ENCODE measurements around the gene GAB1. TPM values are rescaled to one million over a fixed set of nuclear protein-coding genes. Genes with fewer than 3 reads are reported as not detected.

Gene GAB1
- total and polyA plus RNA-seq, 4 donors = 2.4 to 31.3 (median 6.9) TPM

DNA sequence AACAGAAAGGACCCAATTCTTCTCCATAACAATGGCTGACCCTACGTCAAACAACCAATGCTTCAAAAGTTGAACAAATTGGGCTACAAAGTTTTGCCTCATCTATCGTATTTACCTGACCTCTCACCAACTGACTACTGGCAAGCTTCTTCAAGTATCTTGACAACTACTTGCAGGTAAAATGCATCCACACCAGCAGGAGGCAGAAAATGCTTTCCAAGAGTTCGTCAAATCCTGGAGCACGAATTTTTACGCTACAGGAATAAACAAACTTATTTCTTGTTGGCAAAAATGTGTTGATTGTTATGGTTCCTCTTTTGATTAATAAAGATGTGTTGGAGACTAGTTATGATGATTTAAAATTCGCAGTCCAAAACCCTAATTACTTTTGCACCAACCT is 6.7 kb upstream of the GAB1 start:
- H3K4me1 ChIP-seq (ENCODE audit: control insufficient read depth in 4 of 4, insufficient read depth in 4 of 4, low read length in 3 of 4) = no peaks in the 10 kb centered on the region
- TF ChIP-seq, protein P1, sequence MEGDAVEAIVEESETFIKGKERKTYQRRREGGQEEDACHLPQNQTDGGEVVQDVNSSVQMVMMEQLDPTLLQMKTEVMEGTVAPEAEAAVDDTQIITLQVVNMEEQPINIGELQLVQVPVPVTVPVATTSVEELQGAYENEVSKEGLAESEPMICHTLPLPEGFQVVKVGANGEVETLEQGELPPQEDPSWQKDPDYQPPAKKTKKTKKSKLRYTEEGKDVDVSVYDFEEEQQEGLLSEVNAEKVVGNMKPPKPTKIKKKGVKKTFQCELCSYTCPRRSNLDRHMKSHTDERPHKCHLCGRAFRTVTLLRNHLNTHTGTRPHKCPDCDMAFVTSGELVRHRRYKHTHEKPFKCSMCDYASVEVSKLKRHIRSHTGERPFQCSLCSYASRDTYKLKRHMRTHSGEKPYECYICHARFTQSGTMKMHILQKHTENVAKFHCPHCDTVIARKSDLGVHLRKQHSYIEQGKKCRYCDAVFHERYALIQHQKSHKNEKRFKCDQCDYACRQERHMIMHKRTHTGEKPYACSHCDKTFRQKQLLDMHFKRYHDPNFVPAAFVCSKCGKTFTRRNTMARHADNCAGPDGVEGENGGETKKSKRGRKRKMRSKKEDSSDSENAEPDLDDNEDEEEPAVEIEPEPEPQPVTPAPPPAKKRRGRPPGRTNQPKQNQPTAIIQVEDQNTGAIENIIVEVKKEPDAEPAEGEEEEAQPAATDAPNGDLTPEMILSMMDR (IDR thresholded peaks at IDR 0.05; ENCODE audit: low read depth, low read length, missing input control) = no peak
- TF ChIP-seq EGR1 (IDR thresholded peaks at IDR 0.05; ENCODE audit: low read depth in 2 of 2) (no peak), TAF1 (conservative IDR thresholded peaks at IDR 0.05) (no peak), RXRA (IDR thresholded peaks at IDR 0.05) (no peak), ZBTB33 (IDR thresholded peaks at IDR 0.05) (no peak), SP1 (IDR thresholded peaks at IDR 0.05) (no peak), GABPA (IDR thresholded peaks at IDR 0.05 in 1 of 2, conservative IDR thresholded peaks at IDR 0.05 in 1 of 2) (no peak)
- TF ChIP-seq, protein P2, sequence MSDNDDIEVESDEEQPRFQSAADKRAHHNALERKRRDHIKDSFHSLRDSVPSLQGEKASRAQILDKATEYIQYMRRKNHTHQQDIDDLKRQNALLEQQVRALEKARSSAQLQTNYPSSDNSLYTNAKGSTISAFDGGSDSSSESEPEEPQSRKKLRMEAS (IDR thresholded peaks at IDR 0.05) = no peak
- H3K4me3 ChIP-seq (ENCODE audit: low read depth in 1 of 3, low read length in 3 of 3) = no peak overlapping the region
- H3K9me3 ChIP-seq (ENCODE audit: control insufficient read depth in 4 of 4, low read length in 3 of 4) = no peaks in the 10 kb centered on the region
- no peak overlapping the region for H3K27ac ChIP-seq (ENCODE audit: low read depth in 1 of 2, low read length in 2 of 2)
- no peak overlapping the region for H3K9ac ChIP-seq (ENCODE audit: low read depth in 1 of 2, low read length in 2 of 2)
- no peak for DNase-seq (ENCODE audit: low spot score)
- no peaks in the 10 kb centered on the region for H3K27me3 ChIP-seq (ENCODE audit: control insufficient read depth in 4 of 4, insufficient read depth in 4 of 4, low read length in 3 of 4)
- 90% methylated on average over 6 of the region's 6 CpGs for WGBS
- H3K36me3 ChIP-seq (ENCODE audit: control insufficient read depth in 4 of 4, insufficient read depth in 3 of 4, low read depth in 1 of 4, low read length in 3 of 4) = no peaks in the 10 kb centered on the region

DNA sequence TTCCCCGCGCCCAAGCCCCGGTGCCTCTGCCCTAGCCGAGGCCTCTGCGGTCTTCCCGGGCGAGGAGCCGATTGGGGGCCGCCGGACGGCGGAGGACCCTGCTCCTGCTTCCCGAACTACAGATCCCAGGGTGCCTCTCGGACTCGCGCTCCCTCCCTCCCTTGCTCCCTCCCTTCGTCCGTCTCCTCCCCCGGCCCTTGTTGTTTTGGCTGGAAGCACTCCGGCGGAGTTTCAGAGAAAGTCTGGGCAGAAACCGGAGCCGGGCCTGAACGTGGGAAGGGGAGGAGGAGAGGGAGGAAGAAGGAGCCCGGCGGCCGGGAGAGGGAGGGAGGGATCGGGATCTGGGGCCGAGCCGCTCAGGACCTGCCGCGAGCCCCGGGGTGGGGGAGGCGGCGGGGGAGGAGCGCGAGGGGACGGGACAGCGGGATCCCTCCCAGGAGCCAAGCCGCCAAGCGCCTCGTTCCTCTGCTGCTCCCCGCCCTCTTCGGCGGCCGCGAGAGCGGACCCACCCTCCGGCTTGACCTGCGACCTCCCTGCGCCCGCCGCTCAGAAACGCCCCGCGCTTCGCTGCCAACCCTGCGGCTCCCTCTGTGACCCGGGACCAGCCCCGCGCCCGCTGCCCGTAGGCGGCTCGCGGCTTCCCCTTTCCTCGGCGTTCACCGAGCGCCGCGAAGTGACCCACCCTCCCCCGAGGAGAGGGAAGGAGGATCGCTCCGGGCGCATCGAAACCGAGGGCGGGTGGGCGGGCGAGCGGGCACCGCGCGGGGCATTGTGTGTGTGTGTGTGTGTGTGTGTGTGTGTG is 496 bp upstream of the GAB1 start:
- peak; percentile 83 for DNase-seq (ENCODE audit: low spot score)
- no peaks in the 10 kb centered on the region for H3K36me3 ChIP-seq (ENCODE audit: control insufficient read depth in 4 of 4, insufficient read depth in 3 of 4, low read depth in 1 of 4, low read length in 3 of 4)
- H3K4me3 ChIP-seq (ENCODE audit: low read depth in 1 of 3, low read length in 3 of 3) = peak overlapping the region; percentile 83 to 99 (median 88)
- H3K27me3 ChIP-seq (ENCODE audit: control insufficient read depth in 4 of 4, insufficient read depth in 4 of 4, low read length in 3 of 4) = no peaks in the 10 kb centered on the region
- H3K9me3 ChIP-seq (ENCODE audit: control insufficient read depth in 4 of 4, low read length in 3 of 4) = no peaks in the 10 kb centered on the region
- H3K4me1 ChIP-seq (ENCODE audit: control insufficient read depth in 4 of 4, insufficient read depth in 4 of 4, low read length in 3 of 4) = peaks cover 4 to 28% (median 17%) of the 10 kb centered on the region in 4 donors
- peak overlapping the region; percentile 79 to 96 for H3K27ac ChIP-seq (ENCODE audit: low read depth in 1 of 2, low read length in 2 of 2)
- WGBS = under 1% methylated on average over 85 of the region's 85 CpGs
- peak overlapping the region in 1 of 2 donors; percentile 43 for H3K9ac ChIP-seq (ENCODE audit: low read depth in 1 of 2, low read length in 2 of 2)
- TF ChIP-seq FOXA1 (IDR thresholded peaks at IDR 0.05) (no peak), EGR1 (IDR thresholded peaks at IDR 0.05; ENCODE audit: low read depth in 2 of 2) (no peak), RXRA (IDR thresholded peaks at IDR 0.05) (peak in 1 of 2 donors; percentile 28), ZBTB33 (IDR thresholded peaks at IDR 0.05) (peak; percentile 25), YY1 (IDR thresholded peaks at IDR 0.05) (no peak), TAF1 (conservative IDR thresholded peaks at IDR 0.05) (peak; percentile 42), SP1 (IDR thresholded peaks at IDR 0.05) (no peak), JUND (IDR thresholded peaks at IDR 0.05) (no peak), RAD21 (IDR thresholded peaks at IDR 0.05) (peak in 1 of 2 donors; percentile 22), NR2F2 (IDR thresholded peaks at IDR 0.05) (peak; percentile 8), HNF4G (IDR thresholded peaks at IDR 0.05) (peak; percentile 24), REST (IDR thresholded peaks at IDR 0.05) (peak; percentile 54), ATF3 (IDR thresholded peaks at IDR 0.05) (no peak), GABPA (IDR thresholded peaks at IDR 0.05 in 1 of 2, conservative IDR thresholded peaks at IDR 0.05 in 1 of 2) (no peak), FOXA2 (IDR thresholded peaks at IDR 0.05) (no peak)
- TF ChIP-seq, protein P2 (IDR thresholded peaks at IDR 0.05) = peak; percentile 21
- TF ChIP-seq, protein P1 (IDR thresholded peaks at IDR 0.05; ENCODE audit: low read depth, low read length, missing input control) = no peak

Measured in liver (tissue), 9 donors.